ENCODE data around the gene CIAO3.

Gene CIAO3

DNA sequence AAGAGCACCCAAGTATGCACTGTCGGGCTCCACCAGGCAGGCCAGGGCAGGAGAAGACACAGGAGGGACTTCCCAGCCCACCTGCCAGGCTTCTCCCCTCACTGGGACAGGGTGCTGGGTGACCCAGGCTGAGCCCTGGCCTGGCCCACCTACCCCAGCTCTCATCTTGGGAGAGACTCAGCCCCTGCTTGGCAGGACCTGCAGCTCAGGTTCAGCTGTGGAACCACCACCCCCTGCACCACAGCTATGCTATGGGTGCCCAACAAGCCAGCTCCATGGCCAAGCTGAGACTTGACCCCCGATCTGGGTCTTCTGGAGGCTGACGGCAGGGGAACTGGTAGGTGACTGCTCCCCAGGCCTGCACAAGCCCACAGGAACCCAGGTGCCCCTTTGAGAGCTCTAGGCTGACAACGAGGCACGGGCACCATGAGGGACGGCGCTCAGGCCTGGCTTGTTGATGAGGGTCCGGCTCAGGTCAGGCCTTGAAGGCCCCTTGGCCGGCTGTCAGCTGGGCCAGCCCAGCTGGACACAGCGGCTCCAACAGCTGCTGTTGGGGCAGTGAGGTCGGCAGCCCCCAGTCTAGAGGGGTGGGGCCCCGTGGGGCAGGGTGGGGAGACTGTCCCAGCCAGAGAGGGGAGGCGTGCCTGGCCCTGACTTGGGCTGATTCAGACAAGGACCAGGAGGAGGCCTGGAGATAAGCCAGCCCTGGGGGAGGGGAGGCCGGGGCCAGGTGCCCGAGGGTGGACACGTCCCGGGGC, 42.8 kb upstream of the CIAO3 start:
- H3K27ac ChIP-seq (ENCODE audit: poor library complexity, severe bottlenecking) = no peak overlapping the region
- H3K9me3 ChIP-seq (ENCODE audit: severe bottlenecking) = no peaks in the 10 kb centered on the region
- peaks cover 16% of the 10 kb centered on the region for H3K36me3 ChIP-seq (ENCODE audit: low read depth)
- TF ChIP-seq, protein P1, sequence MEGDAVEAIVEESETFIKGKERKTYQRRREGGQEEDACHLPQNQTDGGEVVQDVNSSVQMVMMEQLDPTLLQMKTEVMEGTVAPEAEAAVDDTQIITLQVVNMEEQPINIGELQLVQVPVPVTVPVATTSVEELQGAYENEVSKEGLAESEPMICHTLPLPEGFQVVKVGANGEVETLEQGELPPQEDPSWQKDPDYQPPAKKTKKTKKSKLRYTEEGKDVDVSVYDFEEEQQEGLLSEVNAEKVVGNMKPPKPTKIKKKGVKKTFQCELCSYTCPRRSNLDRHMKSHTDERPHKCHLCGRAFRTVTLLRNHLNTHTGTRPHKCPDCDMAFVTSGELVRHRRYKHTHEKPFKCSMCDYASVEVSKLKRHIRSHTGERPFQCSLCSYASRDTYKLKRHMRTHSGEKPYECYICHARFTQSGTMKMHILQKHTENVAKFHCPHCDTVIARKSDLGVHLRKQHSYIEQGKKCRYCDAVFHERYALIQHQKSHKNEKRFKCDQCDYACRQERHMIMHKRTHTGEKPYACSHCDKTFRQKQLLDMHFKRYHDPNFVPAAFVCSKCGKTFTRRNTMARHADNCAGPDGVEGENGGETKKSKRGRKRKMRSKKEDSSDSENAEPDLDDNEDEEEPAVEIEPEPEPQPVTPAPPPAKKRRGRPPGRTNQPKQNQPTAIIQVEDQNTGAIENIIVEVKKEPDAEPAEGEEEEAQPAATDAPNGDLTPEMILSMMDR (IDR thresholded peaks at IDR 0.05; ENCODE audit: poor library complexity, severe bottlenecking) = no peak
- ATAC-seq (ENCODE audit: low read depth) = no peak; the same call in 2 of the 3 replicates
- H3K4me3 ChIP-seq (ENCODE audit: severe bottlenecking) = no peak overlapping the region
- H3K27me3 ChIP-seq (ENCODE audit: insufficient read depth, poor library complexity, severe bottlenecking) = no peaks in the 10 kb centered on the region
- H3K4me1 ChIP-seq (ENCODE audit: insufficient read depth, poor library complexity, severe bottlenecking) = no peaks in the 10 kb centered on the region
- no peak for DNase-seq (ENCODE audit: low spot score)

DNA sequence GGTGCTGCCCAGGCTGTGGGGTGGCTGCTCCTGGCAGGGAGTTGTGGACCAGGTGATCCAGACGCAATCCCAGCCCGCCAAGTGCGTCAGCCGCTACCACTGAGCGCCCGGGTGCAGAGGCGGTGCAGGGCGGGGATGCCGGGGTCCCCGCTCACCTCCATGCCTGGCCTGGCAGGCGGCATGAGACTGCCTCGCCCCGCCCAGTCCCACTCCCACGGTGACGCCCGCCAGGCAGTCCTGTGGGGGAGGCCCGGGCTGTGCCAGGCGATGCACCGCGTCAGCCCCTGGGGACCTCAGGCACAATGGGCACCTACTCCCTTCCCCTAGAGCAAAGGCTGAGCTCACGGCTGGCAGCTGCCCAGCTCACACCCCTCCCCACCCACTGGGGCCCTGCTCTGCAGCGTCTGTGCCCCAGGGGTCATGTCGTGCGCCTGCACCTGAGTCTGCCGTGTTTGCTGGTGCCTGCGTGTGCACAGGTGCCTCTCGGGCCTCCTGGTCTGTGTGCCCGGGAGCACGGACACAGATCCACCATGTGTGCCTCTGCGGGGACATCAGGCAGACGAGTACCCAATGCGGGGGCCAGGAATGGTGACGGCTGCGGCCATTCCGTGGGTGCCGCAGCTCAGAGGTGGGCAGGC, 42.1 kb upstream of the CIAO3 start:
- ATAC-seq (ENCODE audit: low read depth) = peak; percentile 59
- Histone ChIP-seq H3K36me3 (ENCODE audit: low read depth) (peaks cover 16% of the 10 kb centered on the region), H3K4me3 (ENCODE audit: severe bottlenecking) (no peak overlapping the region), H3K27me3 (ENCODE audit: insufficient read depth, poor library complexity, severe bottlenecking) (no peaks in the 10 kb centered on the region), H3K4me1 (ENCODE audit: insufficient read depth, poor library complexity, severe bottlenecking) (no peaks in the 10 kb centered on the region), H3K9me3 (ENCODE audit: severe bottlenecking) (no peaks in the 10 kb centered on the region), H3K27ac (ENCODE audit: poor library complexity, severe bottlenecking) (no peak overlapping the region)
- TF ChIP-seq, protein P1 (IDR thresholded peaks at IDR 0.05; ENCODE audit: poor library complexity, severe bottlenecking) = no peak
- DNase-seq (ENCODE audit: low spot score) = no peak

DNA sequence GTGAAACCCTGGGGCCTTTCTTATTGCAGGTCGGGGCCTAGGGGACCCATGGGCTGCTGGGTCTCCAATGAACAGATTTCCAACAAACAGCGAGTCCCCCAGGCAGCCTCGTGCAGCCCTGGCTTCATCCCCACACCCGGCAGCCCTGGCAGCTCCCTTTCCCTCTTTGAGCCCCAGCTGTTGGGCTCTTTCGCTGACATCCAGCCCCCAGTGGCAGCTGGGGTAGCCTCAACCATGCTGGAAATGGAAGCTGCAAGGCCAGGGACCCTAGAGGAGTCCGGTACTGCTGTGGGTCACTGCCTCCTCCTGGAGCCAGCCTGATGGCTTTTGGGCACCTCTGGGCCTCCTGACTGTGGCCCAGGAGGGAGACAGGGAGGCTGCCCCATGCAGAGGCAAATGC, 41.5 kb upstream of the CIAO3 start:
- Histone ChIP-seq H3K27me3 (ENCODE audit: insufficient read depth, poor library complexity, severe bottlenecking) (no peaks in the 10 kb centered on the region), H3K36me3 (ENCODE audit: low read depth) (peaks cover 16% of the 10 kb centered on the region), H3K4me3 (ENCODE audit: severe bottlenecking) (no peak overlapping the region), H3K4me1 (ENCODE audit: insufficient read depth, poor library complexity, severe bottlenecking) (peaks cover 3% of the 10 kb centered on the region), H3K9me3 (ENCODE audit: severe bottlenecking) (no peaks in the 10 kb centered on the region), H3K27ac (ENCODE audit: poor library complexity, severe bottlenecking) (no peak overlapping the region)
- DNase-seq (ENCODE audit: low spot score) (no peak), ATAC-seq (ENCODE audit: low read depth) (no peak)
- TF ChIP-seq, protein P1 (IDR thresholded peaks at IDR 0.05; ENCODE audit: poor library complexity, severe bottlenecking) = no peak

DNA sequence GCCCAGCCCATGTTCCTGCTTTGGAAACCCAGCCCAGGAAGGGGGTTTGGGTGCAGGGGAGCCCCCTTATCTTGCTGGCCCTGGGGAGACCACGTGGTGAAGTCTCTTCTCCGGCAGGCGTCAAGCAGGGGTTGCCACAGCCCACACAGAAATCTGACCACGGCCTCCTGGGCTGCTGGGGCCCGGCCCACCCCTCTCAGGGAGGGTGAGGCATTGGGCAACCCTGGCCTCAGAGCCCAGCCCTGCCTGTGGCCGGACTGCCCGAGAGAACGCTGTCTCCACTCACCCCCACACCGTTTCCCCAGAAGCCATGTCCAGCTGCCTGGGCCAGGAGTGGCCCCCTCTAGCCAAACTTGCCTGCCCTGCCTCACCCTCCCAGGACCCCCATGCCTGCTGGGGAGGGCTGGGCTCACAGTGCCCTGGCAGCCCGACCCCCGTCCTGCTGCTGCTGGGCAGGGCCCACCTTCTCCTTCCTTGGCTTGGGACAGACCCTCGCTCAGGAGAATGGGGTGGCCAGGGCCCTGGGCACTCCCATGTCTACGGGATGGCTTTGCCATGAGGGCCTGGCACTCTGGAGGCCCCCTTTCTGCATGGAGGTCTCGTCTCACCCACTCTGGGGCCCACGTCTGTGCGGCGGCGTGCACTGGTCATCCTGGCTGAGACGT, 40.7 kb upstream of the CIAO3 start:
- Histone ChIP-seq H3K36me3 (ENCODE audit: low read depth) (peaks cover 9% of the 10 kb centered on the region), H3K4me3 (ENCODE audit: severe bottlenecking) (no peak overlapping the region), H3K27ac (ENCODE audit: poor library complexity, severe bottlenecking) (no peak overlapping the region), H3K9me3 (ENCODE audit: severe bottlenecking) (no peaks in the 10 kb centered on the region), H3K27me3 (ENCODE audit: insufficient read depth, poor library complexity, severe bottlenecking) (no peaks in the 10 kb centered on the region), H3K4me1 (ENCODE audit: insufficient read depth, poor library complexity, severe bottlenecking) (peaks cover 3% of the 10 kb centered on the region)
- DNase-seq (ENCODE audit: low spot score) (no peak), ATAC-seq (ENCODE audit: low read depth) (no peak)
- TF ChIP-seq, protein P1 (IDR thresholded peaks at IDR 0.05; ENCODE audit: poor library complexity, severe bottlenecking) = no peak

Measured in RWPE2 (cell line).